ENCODE measurements around the gene SLC36A1. TPM values are rescaled to one million over a fixed set of nuclear protein-coding genes. Genes with fewer than 3 reads are reported as not detected.

Gene SLC36A1
- polyA plus RNA-seq, 1 of the 3 experiments (the other 2 are of a cell fraction): 4.1 TPM

DNA sequence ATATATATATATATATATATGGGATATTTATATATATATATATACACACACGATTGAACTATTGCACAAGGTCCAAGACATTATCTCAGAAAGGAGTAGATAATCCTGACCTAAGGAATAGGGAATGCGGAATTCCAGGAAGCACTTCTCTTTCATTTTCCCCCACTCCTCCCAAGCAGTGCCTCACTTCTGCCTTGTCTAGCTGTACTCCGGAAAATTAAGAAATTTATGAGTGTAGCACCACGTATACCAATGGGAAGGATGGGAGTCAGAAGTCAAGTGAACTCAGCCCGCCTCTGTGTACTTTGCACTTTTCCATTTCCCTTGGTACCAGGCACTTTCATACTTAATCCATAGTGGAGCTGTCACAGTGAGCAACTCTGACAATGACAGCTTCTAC is 10.9 kb downstream of the SLC36A1 start:
- no peak overlapping the region for H3K9ac ChIP-seq
- no peaks in the 10 kb centered on the region for H4K20me1 ChIP-seq (ENCODE audit: insufficient read depth)
- DNase-seq: no peak
- no peaks in the 10 kb centered on the region for H3K79me2 ChIP-seq (ENCODE audit: insufficient read depth)
- H3K4me1 ChIP-seq (ENCODE audit: control insufficient read depth in 1 of 2, insufficient read depth in 2 of 2, low read depth in 1 of 2, low read length in 1 of 2): peaks cover 0 to 2% of the 10 kb centered on the region in 2 experiments; a peak in 1 of 4 replicates
- 93% methylated on average over 5 of the region's 5 CpGs for WGBS (ENCODE audit: low lambda C conversion rate)
- no peaks in the 10 kb centered on the region for H3K9me3 ChIP-seq
- H3F3A ChIP-seq (replicated peaks; ENCODE audit: insufficient read depth): no peaks in the 10 kb centered on the region
- no peak overlapping the region for H2AFZ ChIP-seq (ENCODE audit: low read depth)
- TF ChIP-seq EZH2phosphoT487 (IDR thresholded peaks at IDR 0.05; ENCODE audit: borderline replicate concordance, low read depth): no peak
- TF ChIP-seq USF2 (IDR thresholded peaks at IDR 0.05; ENCODE audit: borderline replicate concordance, low read depth, low read length): no peak
- no peak for TF ChIP-seq FOXJ3 (CRISPR knock-in tag; IDR thresholded peaks at IDR 0.05)
- TF ChIP-seq, protein P1, sequence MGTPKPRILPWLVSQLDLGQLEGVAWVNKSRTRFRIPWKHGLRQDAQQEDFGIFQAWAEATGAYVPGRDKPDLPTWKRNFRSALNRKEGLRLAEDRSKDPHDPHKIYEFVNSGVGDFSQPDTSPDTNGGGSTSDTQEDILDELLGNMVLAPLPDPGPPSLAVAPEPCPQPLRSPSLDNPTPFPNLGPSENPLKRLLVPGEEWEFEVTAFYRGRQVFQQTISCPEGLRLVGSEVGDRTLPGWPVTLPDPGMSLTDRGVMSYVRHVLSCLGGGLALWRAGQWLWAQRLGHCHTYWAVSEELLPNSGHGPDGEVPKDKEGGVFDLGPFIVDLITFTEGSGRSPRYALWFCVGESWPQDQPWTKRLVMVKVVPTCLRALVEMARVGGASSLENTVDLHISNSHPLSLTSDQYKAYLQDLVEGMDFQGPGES (IDR thresholded peaks at IDR 0.05; ENCODE audit: low read depth, low read length): no peak
- TF ChIP-seq RXRA (IDR thresholded peaks at IDR 0.05; ENCODE audit: borderline replicate concordance, low read depth): no peak
- TF ChIP-seq RCOR1 (IDR thresholded peaks at IDR 0.05; ENCODE audit: low read length): no peak
- no peak for TF ChIP-seq REST (IDR thresholded peaks at IDR 0.05; ENCODE audit: low read depth, low read length)
- TF ChIP-seq NFIC (IDR thresholded peaks at IDR 0.05; ENCODE audit: borderline replicate concordance): no peak
- TF ChIP-seq TEAD4 (IDR thresholded peaks at IDR 0.05; ENCODE audit: borderline replicate concordance, insufficient read depth): no peak
- TF ChIP-seq FOXM1 (IDR thresholded peaks at IDR 0.05; ENCODE audit: low read depth): no peak
- no peak for TF ChIP-seq YY1 (IDR thresholded peaks at IDR 0.05; ENCODE audit: low read depth)
- TF ChIP-seq ZBTB33 (IDR thresholded peaks at IDR 0.05; ENCODE audit: borderline replicate concordance, low read depth): no peak
- no peak for TF ChIP-seq SMC3 (IDR thresholded peaks at IDR 0.05; ENCODE audit: low read depth, low read length)
- no peak for TF ChIP-seq SIN3A (IDR thresholded peaks at IDR 0.05; ENCODE audit: borderline replicate concordance, low read depth, low read length)
- no peak for TF ChIP-seq RFX5 (IDR thresholded peaks at IDR 0.05; ENCODE audit: low read length)
- no peaks in the 10 kb centered on the region for H3K9me2 ChIP-seq
- H3K4me2 ChIP-seq: no peak overlapping the region
- H3K36me3 ChIP-seq (replicated peaks in 1 of 2; ENCODE audit: control insufficient read depth in 1 of 2, insufficient read depth in 2 of 2, low read length in 1 of 2): no peaks in the 10 kb centered on the region
- CTCF ChIA-PET: interaction anchor here (1.2 to 7.2 kb wide), 3 partner anchors 9 to 194 kb away, joined by 4 to 60 read pairs (median 5); partner anchors contain the start of gene SLC36A1
- H3K4me3 ChIP-seq (ENCODE audit: low read depth in 2 of 2, low read length in 1 of 2): no peak overlapping the region
- POLR2A ChIA-PET: no interaction called here
- H3K27ac ChIP-seq (ENCODE audit: low read depth in 2 of 2, low read length in 1 of 2): no peak overlapping the region
- H3K27me3 ChIP-seq (ENCODE audit: insufficient read depth): no peaks in the 10 kb centered on the region
